Prostate gland (tissue), 2 donors: ENCODE measurements around the gene VDAC1.

Experiments
- POLR2A ChIP-seq: fragments of 450-650 bp; IDR thresholded peaks from one replicate; pipeline ENCODE4 v1.6.1; 2016; ENCODE audit warnings: antibody characterized with exemption, mild to moderate bottlenecking
- TF ChIP-seq, protein P1 (sequence below), 4 experiments: fragments of 200-600 bp in 2 of 4; fragments of 450-650 bp in 2 of 4; sonication (generic) in 2 of 4; IDR thresholded peaks; 1 replicate in 3 of 4; 2 replicates in 1 of 4; pipeline ENCODE4 v1.5.1; 2016 to 2019; ENCODE audit warnings: antibody characterized with exemption in 4 of 4, mild to moderate bottlenecking in 2 of 4, moderate library complexity in 2 of 4

DNA sequence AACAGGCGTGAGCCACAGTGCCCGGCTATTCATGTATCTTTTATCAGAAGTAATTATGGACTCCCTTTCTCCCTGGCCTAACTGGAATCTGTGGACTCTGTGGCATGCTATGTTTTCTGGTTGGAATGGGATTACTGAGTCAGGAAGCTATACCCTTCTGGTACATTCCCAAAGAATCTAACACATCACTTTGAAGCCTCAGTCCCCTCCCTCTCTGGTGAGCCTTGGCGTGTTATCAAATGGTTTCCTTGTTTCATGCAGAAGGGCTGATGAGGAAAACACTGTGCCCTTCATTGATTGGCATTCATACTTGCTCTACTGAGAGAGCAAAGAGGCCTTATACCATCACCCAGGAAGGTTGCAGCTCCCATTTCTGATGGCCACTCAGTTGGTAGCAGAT lies 59.2 kb downstream of the VDAC1 start:
- TF ChIP-seq, protein P1, sequence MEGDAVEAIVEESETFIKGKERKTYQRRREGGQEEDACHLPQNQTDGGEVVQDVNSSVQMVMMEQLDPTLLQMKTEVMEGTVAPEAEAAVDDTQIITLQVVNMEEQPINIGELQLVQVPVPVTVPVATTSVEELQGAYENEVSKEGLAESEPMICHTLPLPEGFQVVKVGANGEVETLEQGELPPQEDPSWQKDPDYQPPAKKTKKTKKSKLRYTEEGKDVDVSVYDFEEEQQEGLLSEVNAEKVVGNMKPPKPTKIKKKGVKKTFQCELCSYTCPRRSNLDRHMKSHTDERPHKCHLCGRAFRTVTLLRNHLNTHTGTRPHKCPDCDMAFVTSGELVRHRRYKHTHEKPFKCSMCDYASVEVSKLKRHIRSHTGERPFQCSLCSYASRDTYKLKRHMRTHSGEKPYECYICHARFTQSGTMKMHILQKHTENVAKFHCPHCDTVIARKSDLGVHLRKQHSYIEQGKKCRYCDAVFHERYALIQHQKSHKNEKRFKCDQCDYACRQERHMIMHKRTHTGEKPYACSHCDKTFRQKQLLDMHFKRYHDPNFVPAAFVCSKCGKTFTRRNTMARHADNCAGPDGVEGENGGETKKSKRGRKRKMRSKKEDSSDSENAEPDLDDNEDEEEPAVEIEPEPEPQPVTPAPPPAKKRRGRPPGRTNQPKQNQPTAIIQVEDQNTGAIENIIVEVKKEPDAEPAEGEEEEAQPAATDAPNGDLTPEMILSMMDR (IDR thresholded peaks at IDR 0.05), result no peak
- no peak for TF ChIP-seq POLR2A
